ENCODE measurements around the gene SHISA8. TPM values are rescaled to one million over a fixed set of nuclear protein-coding genes. Genes with fewer than 3 reads are reported as not detected.
A peak's percentile ranks its signal among the peaks of the same experiment; 100 is the strongest.

Gene SHISA8
- total and polyA plus RNA-seq, 2 of the 13 experiments (the other 11 are each of a cell fraction or from before 2014, with no cell fraction given): not detected

- Histone ChIP-seq H3K9ac (ENCODE audit: insufficient read depth, low read depth, low read length) (no peak overlapping the region), H3K27ac (ENCODE audit: extremely low read length, insufficient read depth, low read length) (no peak overlapping the region), H3K27me3 (ENCODE audit: control insufficient read depth in 1 of 2, insufficient read depth in 2 of 2, low read length in 2 of 2) (peaks cover 0 to 7% of the 10 kb centered on the region in 2 experiments; a peak in 2 of 5 replicates), H3K4me1 (ENCODE audit: insufficient read depth, low read length) (no peaks in the 10 kb centered on the region), H3K4me2 (ENCODE audit: low read depth, low read length) (no peak overlapping the region), H3K79me2 (ENCODE audit: insufficient read depth, low read length) (no peaks in the 10 kb centered on the region), H3K4me3 (replicated peaks in 1 of 3; ENCODE audit: insufficient read depth in 1 of 3, low read depth in 2 of 3, low read length in 3 of 3) (no peak overlapping the region), H4K20me1 (ENCODE audit: insufficient read depth, low read length) (peaks cover 29% of the 10 kb centered on the region), H2AFZ (ENCODE audit: low read length) (no peak overlapping the region), H3K9me3 (ENCODE audit: low read length) (no peaks in the 10 kb centered on the region), H3K36me3 (replicated peaks in 1 of 2; ENCODE audit: control insufficient read depth in 1 of 2, insufficient read depth in 2 of 2, low read length in 2 of 2) (peaks cover 26 to 53% of the 10 kb centered on the region in 2 experiments)
- intact Hi-C loops (cut with micrococcal nuclease; ENCODE audit: unreplicated experiment) (no loop called here), in situ Hi-C loops (cut with HindIII; ENCODE audit: extremely low pct_ligation_motif_present, low pct_unique_long_range_greater_than_20kb) (no loop called here)
- no TSS peak for BruUV-seq (replicated peaks)
- no peak for ATAC-seq
- no peak for FAIRE-seq
- WGBS (ENCODE audit: low lambda C conversion rate): 97% methylated on average over 11 of the region's 24 CpGs
- no peak for TF ChIP-seq MYNN (CRISPR knock-in tag; IDR thresholded peaks at IDR 0.05; ENCODE audit: low read depth)
- peak; percentile 80 for TF ChIP-seq AGO2 (optimal IDR thresholded peaks at IDR 0.05; ENCODE audit: low read depth, low read length)
- TF ChIP-seq RBM22 (optimal IDR thresholded peaks at IDR 0.05; ENCODE audit: low read length): peak; percentile 74
- ChIA-PET CTCF (ENCODE audit: low intra/inter-chr PET ratio, low total read pairs) (no interaction called here), POLR2A (no interaction called here)
- no peak for DNase-seq (ENCODE audit: low spot score)
These were observed 10.1 kb downstream of the SHISA8 start for GRCh38 chr22:41904450-41905410.

- no peaks in the 10 kb centered on the region for H3K27me3 ChIP-seq (ENCODE audit: control insufficient read depth in 1 of 2, insufficient read depth in 2 of 2, low read length in 2 of 2)
- TF ChIP-seq ZKSCAN1 (IDR thresholded peaks at IDR 0.05; ENCODE audit: low read length) (no peak), HES4 (CRISPR knock-in tag; IDR thresholded peaks at IDR 0.05; ENCODE audit: borderline replicate concordance) (no peak), REL (CRISPR knock-in tag; conservative IDR thresholded peaks at IDR 0.05) (0 out of 2 replicates have a peak, but pooled peaks have one; percentile 38), ZC3H13 (CRISPR knock-in tag; IDR thresholded peaks at IDR 0.05) (no peak), POLR2AphosphoS5 (IDR thresholded peaks at IDR 0.05; ENCODE audit: low read depth, low read length) (0 out of 2 replicates have a peak, but pooled peaks have one; percentile 33), AGO2 (optimal IDR thresholded peaks at IDR 0.05; ENCODE audit: low read depth, low read length) (peak; percentile 91), RBM22 (optimal IDR thresholded peaks at IDR 0.05; ENCODE audit: low read length) (peak; percentile 83), SKIL (CRISPR knock-in tag; IDR thresholded peaks at IDR 0.05; ENCODE audit: borderline replicate concordance) (0 out of 2 replicates have a peak, but pooled peaks have one; percentile 1), ZNF768 (CRISPR knock-in tag; IDR thresholded peaks at IDR 0.05) (0 out of 2 replicates have a peak, but pooled peaks have one; percentile 22)
- intact Hi-C loops (cut with micrococcal nuclease; ENCODE audit: unreplicated experiment): no loop called here
- H2AFZ ChIP-seq (ENCODE audit: low read length): no peak overlapping the region
- no peak overlapping the region for H3K4me3 ChIP-seq (replicated peaks in 1 of 3; ENCODE audit: insufficient read depth in 1 of 3, low read depth in 2 of 3, low read length in 3 of 3)
- 93% methylated on average over 9 of the region's 15 CpGs for WGBS (ENCODE audit: low lambda C conversion rate)
- in situ Hi-C loops (cut with HindIII; ENCODE audit: extremely low pct_ligation_motif_present, low pct_unique_long_range_greater_than_20kb): no loop called here
- H3K27ac ChIP-seq (ENCODE audit: extremely low read length, insufficient read depth, low read length): no peak overlapping the region
- H3K36me3 ChIP-seq (replicated peaks in 1 of 2; ENCODE audit: control insufficient read depth in 1 of 2, insufficient read depth in 2 of 2, low read length in 2 of 2): peaks cover 39 to 70% of the 10 kb centered on the region in 2 experiments
- no peak for DNase-seq (ENCODE audit: low spot score)
- no peak for FAIRE-seq
- CTCF ChIA-PET (ENCODE audit: low intra/inter-chr PET ratio, low total read pairs): no interaction called here
- ATAC-seq: no peak
- no peaks in the 10 kb centered on the region for H3K79me2 ChIP-seq (ENCODE audit: insufficient read depth, low read length)
- no peak overlapping the region for H3K9ac ChIP-seq (ENCODE audit: insufficient read depth, low read depth, low read length)
- H3K9me3 ChIP-seq (ENCODE audit: low read length): no peaks in the 10 kb centered on the region
- no peak overlapping the region for H3K4me2 ChIP-seq (ENCODE audit: low read depth, low read length)
- POLR2A ChIA-PET: no interaction called here
- H4K20me1 ChIP-seq (ENCODE audit: insufficient read depth, low read length): peaks cover 17% of the 10 kb centered on the region
- no TSS peak for BruUV-seq (replicated peaks)
- no peaks in the 10 kb centered on the region for H3K4me1 ChIP-seq (ENCODE audit: insufficient read depth, low read length)
These were observed 11.9 kb downstream of the SHISA8 start for GRCh38 chr22:41902932-41903421.

Data from HepG2 (cell line).